H1 (cell line): Measurements from ENCODE around the gene MACC1. TPM values are rescaled to one million over a fixed set of nuclear protein-coding genes. Genes with fewer than 3 reads are reported as not detected.

ENCODE experiments used
- polyA plus RNA-seq, 7 experiments: library from polyadenylated mRNA; depleted of rRNA in 3 of 7; stranded (reverse) in 5 of 7; unstranded in 2 of 7; fragments of >200 nt in 5 of 7; fragments of 200-250 nt in 2 of 7; gene quantifications; 1 replicate in 5 of 7; 2 replicates in 1 of 7; 4 replicates in 1 of 7; pipeline versions ENCODE4 v1.2.1 to v1.2.3, GENCODE V29; 2011 to 2013; ENCODE audit warnings: missing spikeins in 2 of 7, mixed read lengths in 2 of 7
- total RNA-seq: library from RNA; stranded (reverse); fragmentation: NEBNext Ultra II Directional; extraction: Animal tissue kit (Norgen Biotek cat#: 25700); gene quantifications from 2 replicates; pipeline ENCODE4 v1.2.1, GENCODE V29; 2021
- TF ChIP-seq, protein P1 (sequence below): fragments of 300-600 bp; sonication (generic); IDR thresholded peaks from 2 replicates; pipeline ENCODE4 v1.7.1; 2012; ENCODE audit warnings: low read length, moderate library complexity, mild to moderate bottlenecking, inconsistent platforms; ENCODE audit not compliant: insufficient replicate concordance

Gene MACC1
- total and polyA plus RNA-seq, 2 of the 8 experiments (the other 6 are each of a cell fraction or from before 2014, with no cell fraction given): 2.0 to 17.2 TPM

DNA sequence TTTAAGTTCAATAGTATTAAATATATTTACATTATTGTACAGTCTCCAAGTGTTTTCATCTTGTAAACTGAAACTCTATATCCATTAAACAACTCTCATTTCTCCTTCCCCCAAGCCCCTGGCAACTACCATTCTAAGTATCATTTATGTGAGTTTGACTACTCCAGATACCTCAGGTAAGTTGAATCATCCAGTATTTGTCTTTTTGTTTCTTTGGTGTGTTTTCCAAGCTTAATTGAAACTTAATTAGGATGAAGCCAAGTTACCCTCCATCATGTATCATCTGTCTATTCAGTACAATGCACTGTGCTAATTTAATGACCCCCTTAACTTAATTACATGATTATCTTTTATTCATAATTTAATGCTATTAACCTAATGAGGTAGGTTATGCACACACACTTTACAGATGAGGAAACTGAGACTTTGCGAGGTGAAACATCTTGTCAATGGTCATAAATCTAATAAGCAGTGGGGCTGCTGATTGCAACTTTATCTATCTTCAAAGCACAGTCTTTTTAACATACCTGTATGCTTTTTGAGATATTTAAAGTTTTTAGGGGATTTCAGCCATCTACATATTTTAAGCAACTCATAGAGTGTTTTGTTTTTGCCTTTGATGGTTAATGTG is 663 bp downstream of the MACC1 start (continued):
- TF ChIP-seq, protein P1, sequence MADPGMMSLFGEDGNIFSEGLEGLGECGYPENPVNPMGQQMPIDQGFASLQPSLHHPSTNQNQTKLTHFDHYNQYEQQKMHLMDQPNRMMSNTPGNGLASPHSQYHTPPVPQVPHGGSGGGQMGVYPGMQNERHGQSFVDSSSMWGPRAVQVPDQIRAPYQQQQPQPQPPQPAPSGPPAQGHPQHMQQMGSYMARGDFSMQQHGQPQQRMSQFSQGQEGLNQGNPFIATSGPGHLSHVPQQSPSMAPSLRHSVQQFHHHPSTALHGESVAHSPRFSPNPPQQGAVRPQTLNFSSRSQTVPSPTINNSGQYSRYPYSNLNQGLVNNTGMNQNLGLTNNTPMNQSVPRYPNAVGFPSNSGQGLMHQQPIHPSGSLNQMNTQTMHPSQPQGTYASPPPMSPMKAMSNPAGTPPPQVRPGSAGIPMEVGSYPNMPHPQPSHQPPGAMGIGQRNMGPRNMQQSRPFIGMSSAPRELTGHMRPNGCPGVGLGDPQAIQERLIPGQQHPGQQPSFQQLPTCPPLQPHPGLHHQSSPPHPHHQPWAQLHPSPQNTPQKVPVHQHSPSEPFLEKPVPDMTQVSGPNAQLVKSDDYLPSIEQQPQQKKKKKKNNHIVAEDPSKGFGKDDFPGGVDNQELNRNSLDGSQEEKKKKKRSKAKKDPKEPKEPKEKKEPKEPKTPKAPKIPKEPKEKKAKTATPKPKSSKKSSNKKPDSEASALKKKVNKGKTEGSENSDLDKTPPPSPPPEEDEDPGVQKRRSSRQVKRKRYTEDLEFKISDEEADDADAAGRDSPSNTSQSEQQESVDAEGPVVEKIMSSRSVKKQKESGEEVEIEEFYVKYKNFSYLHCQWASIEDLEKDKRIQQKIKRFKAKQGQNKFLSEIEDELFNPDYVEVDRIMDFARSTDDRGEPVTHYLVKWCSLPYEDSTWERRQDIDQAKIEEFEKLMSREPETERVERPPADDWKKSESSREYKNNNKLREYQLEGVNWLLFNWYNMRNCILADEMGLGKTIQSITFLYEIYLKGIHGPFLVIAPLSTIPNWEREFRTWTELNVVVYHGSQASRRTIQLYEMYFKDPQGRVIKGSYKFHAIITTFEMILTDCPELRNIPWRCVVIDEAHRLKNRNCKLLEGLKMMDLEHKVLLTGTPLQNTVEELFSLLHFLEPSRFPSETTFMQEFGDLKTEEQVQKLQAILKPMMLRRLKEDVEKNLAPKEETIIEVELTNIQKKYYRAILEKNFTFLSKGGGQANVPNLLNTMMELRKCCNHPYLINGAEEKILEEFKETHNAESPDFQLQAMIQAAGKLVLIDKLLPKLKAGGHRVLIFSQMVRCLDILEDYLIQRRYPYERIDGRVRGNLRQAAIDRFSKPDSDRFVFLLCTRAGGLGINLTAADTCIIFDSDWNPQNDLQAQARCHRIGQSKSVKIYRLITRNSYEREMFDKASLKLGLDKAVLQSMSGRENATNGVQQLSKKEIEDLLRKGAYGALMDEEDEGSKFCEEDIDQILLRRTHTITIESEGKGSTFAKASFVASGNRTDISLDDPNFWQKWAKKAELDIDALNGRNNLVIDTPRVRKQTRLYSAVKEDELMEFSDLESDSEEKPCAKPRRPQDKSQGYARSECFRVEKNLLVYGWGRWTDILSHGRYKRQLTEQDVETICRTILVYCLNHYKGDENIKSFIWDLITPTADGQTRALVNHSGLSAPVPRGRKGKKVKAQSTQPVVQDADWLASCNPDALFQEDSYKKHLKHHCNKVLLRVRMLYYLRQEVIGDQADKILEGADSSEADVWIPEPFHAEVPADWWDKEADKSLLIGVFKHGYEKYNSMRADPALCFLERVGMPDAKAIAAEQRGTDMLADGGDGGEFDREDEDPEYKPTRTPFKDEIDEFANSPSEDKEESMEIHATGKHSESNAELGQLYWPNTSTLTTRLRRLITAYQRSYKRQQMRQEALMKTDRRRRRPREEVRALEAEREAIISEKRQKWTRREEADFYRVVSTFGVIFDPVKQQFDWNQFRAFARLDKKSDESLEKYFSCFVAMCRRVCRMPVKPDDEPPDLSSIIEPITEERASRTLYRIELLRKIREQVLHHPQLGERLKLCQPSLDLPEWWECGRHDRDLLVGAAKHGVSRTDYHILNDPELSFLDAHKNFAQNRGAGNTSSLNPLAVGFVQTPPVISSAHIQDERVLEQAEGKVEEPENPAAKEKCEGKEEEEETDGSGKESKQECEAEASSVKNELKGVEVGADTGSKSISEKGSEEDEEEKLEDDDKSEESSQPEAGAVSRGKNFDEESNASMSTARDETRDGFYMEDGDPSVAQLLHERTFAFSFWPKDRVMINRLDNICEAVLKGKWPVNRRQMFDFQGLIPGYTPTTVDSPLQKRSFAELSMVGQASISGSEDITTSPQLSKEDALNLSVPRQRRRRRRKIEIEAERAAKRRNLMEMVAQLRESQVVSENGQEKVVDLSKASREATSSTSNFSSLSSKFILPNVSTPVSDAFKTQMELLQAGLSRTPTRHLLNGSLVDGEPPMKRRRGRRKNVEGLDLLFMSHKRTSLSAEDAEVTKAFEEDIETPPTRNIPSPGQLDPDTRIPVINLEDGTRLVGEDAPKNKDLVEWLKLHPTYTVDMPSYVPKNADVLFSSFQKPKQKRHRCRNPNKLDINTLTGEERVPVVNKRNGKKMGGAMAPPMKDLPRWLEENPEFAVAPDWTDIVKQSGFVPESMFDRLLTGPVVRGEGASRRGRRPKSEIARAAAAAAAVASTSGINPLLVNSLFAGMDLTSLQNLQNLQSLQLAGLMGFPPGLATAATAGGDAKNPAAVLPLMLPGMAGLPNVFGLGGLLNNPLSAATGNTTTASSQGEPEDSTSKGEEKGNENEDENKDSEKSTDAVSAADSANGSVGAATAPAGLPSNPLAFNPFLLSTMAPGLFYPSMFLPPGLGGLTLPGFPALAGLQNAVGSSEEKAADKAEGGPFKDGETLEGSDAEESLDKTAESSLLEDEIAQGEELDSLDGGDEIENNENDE: no peak
